Gastrocnemius medialis (tissue), 4 donors: ENCODE measurements around the gene NAV2.

Source experiments
- POLR2A ChIP-seq, 2 donors: fragments of 450-650 bp; IDR thresholded peaks; one replicate each; pipeline ENCODE4 v1.6.1; 2017; ENCODE audit warnings: antibody characterized with exemption in 2 of 2, mild to moderate bottlenecking in 2 of 2, moderate library complexity in 2 of 2
- TF ChIP-seq, protein P1 (sequence below), 5 experiments: fragments of 450-650 bp in 3 of 5; fragments of 200-600 bp in 2 of 5; sonication (generic) in 2 of 5; IDR thresholded peaks in 4 of 5; conservative IDR thresholded peaks in 1 of 5; 1 replicate in 4 of 5; 2 replicates in 1 of 5; pipeline ENCODE4 v1.5.1; 2016 to 2019; ENCODE audit warnings: antibody characterized with exemption in 5 of 5, mild to moderate bottlenecking in 3 of 5, moderate library complexity in 3 of 5

DNA sequence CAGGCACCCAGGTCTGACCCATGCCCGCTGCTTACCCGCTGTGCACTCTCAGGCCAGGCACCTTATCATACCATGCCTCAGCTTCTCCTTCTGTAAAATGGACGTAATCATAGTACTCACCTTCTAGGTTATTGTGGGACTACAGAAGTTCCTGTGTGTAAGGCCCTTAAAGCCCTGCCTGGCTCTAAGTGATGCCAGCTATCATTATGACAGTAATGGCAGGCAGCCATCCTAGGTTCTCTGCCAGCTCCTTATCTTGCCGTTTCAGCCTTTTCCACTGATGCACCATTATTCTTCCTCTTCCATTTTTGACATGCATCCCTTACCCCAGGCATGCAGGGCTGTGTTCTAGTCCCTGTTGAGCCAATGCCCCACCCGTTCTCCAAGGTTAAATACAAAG lies 389.8 kb downstream of the NAV2 start:
- TF ChIP-seq, protein P1, sequence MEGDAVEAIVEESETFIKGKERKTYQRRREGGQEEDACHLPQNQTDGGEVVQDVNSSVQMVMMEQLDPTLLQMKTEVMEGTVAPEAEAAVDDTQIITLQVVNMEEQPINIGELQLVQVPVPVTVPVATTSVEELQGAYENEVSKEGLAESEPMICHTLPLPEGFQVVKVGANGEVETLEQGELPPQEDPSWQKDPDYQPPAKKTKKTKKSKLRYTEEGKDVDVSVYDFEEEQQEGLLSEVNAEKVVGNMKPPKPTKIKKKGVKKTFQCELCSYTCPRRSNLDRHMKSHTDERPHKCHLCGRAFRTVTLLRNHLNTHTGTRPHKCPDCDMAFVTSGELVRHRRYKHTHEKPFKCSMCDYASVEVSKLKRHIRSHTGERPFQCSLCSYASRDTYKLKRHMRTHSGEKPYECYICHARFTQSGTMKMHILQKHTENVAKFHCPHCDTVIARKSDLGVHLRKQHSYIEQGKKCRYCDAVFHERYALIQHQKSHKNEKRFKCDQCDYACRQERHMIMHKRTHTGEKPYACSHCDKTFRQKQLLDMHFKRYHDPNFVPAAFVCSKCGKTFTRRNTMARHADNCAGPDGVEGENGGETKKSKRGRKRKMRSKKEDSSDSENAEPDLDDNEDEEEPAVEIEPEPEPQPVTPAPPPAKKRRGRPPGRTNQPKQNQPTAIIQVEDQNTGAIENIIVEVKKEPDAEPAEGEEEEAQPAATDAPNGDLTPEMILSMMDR (IDR thresholded peaks at IDR 0.05 in 4 of 5, conservative IDR thresholded peaks at IDR 0.05 in 1 of 5): no peak
- TF ChIP-seq POLR2A (IDR thresholded peaks at IDR 0.05): no peak
